Measurements from ENCODE around the gene RAD18.

Gene RAD18

DNA sequence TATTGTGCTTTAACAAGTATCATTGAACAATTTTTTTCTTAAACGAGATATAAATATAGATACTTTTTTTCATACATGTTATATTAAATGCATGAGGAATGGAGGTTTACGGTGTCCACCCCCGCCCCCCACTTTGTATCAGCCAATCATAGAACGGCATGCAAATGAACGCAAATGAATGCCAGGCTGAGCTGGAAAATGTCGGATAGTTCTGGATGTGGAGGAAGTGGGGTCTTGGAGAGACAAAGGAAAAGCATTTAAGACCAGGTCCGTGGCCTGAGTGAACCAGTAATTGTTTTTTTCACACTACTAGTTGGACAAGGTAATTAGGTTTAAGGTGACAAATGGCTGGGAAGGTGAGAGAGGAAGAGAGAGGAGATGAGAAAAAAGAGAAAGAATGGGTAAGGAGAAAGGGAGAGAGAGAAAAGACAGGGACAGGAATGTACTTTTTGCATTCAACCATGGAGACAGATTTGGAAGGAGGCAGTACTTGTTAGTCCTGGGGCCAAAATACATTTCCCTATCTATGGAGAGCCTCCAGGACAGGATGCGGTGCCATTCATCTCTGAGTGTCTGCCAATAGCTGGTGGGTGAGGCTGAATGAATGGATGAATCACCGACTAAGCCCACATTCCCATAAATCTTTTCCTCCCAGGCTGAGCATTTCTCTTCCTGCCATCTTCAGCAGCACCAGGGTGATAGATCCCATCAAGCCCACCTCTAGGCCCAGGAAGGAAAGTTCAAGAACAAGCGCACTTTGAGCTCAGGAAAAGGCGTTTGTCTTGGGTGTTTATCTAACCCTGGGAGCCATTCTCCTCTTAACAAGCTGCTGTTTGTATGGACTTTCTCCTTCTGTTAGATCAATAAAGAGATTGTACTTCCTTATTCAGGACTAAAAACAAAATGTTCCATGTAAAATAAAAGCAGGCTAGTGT is 1.4 kb upstream of the RAD18 start:
- no peak for DNase-seq (ENCODE audit: low read depth in 2 of 2)

DNA sequence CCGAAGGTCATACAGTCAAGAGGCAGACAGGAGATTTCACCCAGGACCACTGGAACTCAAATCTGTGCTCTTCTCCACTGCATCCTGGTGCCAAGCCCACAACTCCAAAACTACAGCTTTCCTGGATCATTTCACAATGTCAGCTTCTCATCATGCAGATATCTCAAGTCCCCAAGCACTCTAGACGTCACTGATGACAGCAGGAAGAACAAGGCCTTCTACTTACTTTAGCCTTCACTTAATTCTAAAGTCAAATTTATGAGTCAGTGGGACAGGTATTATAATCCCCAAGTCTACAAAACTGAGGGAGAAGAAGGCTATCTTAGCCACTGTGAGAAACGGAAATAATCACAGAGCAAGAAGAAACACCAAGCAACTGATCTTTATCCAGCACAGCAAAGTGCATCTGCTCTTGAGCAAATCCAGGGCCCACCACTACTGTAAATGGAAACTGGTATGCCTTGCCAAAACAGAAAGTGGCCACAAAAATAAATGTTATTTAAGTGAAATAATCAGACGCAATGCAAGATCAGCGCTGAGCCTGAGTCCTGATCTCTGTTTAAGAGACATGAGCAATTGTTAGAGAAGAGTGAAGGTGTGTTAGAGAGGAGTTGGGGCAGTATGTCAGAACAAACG is 928 bp downstream of the RAD18 start:
- no peak for DNase-seq (ENCODE audit: low read depth in 2 of 2)

DNA sequence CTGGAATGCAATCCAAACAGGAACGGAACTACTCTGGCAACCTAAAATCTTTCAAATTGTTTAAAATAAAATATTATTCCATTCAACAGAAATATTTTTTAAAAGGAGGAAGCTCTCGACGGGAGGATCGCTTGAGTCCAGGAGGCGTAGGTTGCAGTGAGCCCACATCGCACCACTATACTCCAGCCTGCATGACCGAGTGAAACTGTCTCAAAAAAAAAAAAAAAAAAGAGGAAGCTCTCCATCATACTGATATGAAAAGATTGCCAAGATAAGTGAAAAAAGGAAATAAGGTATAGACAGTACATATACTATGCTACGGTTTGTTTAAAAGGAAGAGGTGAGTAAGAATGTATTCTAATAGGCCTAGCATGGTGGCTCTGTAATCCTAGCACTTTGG is 3.6 kb downstream of the RAD18 start:
- DNase-seq (ENCODE audit: low read depth in 2 of 2) = no peak

DNA sequence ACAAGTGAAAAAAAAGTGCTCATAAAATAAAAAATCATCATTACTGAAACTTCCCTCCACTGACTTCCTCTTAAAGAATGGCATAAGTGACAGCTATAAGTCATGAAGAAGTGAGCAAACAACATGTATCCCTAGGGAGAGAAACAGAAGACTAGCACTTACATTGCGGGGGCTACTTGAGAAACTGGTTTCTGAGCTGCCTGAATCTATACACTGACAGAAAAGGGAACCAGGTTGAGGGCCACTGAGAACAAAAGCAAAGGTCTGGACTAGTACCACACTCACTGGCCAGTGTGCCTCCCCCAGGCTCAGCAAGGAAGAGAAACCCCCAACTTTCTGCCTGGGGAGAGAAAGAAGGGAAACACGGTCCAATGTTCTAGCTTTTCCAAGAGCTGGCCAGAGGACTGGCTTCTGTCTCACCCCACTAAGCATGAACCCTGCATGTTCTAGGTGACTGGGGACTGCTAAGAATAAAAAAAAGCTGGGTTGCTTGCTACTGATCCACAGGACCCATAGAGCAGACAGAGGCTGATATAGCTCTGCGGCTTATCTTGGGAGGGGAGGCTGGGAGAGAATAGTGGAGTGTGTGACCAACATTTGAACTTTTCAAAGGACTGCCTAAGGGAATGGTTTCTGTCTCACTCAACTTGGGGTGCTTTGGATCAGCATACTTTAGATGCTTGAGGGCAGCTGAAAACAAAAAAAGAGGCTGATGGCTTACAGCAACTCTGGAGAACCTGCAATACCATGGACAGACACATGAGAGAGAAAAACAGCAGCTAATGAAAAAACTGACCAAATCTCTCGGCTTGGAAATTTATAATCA is 8.1 kb downstream of the RAD18 start:
- DNase-seq (ENCODE audit: low read depth in 2 of 2) = no peak

DNA sequence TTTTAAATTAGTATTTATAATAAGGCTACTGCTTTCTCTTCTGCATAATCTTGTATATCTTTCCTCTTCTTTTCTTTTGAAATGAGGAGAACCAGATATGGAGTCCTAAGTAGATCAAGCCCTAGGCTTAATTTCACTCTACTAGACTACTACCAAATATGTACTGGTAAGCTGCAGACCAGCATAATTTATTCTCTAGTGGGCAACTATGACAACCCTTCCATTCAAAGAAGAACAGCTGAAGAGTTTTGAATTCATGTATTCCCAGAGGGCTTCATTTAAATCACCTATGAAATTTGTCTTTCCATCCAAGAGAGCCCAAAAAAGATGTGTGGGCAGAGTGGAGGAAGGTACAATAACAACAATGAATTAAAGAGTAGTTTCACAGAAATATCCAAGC is 10.0 kb downstream of the RAD18 start:
- DNase-seq (ENCODE audit: low read depth in 2 of 2) = no peak

DNA sequence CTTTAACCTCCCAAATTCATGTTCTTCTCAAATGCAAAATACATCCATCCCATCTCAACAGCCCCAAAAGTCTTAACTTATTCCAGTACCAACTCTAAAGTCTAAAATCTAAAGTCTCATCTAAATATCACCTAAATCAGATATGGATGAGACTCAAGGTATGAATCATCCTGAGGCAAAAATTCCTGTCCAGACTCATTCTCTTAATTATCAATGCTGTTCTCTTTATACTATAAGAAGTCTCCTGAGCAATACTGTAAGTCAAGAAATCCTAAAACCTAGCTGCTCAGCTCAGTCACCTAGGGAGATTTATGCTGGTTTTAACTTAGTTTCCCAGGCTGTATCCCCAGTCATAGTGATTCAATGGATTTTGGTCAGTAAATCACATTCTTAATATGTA is 11.1 kb downstream of the RAD18 start:
- DNase-seq (ENCODE audit: low read depth in 2 of 2) = no peak

DNA sequence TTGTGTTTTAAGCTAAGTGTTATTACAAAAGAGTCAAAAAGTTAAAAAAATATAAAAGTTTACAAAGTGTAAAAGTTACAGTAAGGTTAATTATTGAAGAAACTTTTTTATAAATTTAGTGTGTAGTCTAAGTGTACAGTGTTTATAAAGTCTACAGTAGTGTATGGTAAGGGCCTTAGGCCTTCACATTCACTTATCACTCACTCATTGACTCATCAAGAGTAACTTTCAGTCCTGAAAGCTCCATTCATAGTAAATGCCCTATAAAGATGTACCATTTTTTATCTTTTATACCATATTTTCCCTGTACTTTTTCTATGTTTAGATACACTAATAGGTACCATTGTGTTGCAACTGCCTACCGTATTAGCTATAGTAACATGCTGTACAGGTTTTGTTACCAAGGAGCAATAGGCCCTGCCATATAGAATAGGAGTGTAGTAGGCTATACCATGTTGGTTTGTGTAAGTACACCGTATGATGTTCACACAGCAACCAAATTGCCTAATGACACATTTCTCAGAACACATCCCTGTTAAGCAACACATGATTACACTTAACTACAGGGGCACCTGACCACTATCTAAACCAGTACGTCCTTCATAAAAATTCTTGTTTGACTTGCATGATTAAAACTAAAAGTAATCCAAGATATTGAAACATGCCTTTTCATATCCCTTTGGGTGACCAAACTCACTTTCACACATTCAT is 17.2 kb downstream of the RAD18 start:
- no peak for DNase-seq (ENCODE audit: low read depth in 2 of 2)

DNA sequence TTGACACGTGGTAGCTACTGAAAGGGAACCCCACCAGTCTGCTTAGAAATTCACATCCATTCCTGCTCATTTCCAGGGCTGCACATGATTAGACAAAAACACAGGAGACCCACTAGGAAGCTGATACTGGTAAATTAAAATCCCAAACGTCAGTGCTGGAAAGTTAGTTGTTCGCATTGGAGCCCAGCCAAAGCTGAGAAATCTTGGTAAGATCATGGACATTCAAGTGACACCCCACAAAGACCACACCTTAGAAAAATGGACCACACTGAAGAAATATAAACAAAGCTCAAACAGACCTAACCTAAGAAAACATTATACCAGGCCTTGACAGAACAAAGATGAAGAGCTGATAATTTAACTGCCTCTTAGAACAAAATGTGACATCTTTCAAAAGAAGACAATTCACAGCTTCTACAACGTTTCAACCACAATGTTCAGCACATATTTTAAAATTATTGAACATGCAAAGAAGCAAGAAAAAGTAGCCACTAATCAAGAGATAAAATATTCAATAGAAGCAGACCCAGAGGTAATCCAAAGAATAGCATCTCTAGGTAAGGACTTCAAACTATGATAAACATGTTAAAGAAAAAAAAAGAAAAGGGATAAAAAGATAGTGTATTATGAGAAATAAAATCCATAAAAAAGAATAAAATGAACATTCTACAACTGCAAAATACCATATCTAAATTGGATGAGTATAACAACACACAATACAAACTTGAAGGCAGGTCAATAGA is 20.4 kb downstream of the RAD18 start:
- DNase-seq (ENCODE audit: low read depth in 2 of 2) = no peak

DNA sequence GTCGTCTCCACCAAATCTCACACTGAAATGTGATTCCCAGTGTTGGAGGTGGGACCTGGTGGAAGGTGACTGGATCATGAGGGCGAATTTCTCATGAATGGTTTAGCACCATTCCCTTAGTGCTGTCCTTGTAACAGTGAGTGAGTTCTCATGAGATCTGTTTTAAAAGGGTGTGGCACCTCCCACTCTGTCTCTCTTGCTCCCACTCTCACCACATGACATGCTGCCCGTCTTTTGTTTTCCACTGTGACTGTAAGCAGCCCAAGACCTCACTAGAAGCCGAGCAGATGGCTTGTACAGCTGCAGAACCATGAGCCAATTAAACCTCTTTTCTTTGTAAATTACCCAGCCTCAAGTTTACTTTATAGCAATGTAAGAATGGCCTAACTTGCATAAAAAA is 21.2 kb downstream of the RAD18 start:
- DNase-seq (ENCODE audit: low read depth in 2 of 2) = no peak

DNA sequence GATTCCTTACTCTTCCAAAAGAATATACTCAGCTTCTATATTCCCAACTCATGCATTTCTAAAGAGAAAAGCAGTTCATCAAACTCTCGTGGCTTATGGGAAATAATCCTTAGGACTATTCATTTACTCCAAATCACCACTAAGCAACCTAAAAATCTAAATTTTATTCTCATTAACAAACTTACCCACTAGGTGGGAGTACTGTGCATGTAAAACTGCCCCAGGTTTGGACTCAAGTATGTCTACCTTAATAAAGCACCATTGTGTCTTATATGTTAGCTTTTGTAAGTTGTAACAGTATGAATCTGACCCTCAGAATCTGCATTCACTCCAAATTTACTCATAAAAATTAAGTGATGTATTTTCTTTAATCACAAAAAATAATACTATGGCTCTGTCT is 25.3 kb downstream of the RAD18 start:
- no peak for DNase-seq (ENCODE audit: low read depth in 2 of 2)

DNA sequence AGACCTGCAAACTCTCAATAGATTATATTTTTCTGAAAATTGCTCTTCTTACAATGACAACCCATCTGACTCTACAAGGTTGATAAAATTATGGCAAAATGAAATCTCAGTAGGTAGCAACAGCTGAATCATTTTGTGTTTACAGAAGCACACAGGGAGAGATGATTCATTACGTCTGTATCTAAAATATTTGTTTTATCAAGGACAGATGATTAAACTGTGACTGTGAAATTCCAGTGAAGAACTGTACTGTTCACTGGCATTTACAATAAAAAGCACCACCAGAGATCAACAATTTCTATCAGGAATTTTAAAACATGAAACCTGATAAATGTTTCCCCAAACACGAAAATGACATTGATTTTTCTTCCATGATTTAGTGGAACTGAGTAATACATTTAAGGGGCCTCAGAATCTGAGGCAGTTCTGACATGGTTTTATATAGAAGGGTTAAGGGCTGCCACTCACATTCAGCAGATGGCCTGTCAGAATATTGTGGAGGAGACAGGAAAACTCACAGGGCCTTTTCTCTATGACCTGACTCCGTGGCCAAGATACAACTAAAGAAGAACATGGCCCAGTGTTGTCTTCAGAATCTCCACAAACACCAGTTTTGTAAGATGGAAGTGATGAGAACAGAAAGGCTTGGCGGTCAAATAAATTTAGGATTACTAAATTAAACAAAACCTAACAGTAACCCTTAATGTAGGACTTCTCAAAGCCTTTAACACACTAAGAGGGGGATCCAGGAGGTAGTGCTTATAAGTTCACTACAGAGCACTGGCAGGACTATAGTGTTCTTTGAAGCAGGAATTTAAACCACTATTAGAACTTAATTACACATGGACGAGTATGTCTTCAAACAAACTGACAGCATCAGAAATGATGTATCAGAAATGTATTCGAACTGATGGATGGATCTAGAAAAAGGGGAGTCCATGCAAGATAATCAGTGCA is 25.9 kb downstream of the RAD18 start:
- DNase-seq (ENCODE audit: low read depth in 2 of 2) = no peak

DNA sequence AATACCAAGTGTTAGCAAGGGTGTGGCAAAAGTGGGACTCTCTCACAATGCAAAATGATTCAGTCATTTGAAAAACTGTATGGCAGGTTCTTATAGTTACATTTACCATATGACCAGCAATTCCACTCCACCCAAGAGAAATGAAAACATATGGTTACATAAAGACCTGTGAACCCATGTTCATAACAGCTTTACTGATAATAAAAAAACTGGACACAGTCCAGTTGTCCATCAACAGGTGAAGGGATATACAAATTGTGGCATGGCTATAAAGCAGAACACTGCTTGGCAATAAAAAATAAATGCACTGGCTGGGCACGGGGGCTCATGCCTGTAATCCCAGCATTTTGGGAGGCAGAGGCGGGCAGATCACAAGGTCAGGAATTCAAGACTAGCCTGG is 30.8 kb downstream of the RAD18 start:
- no peak for DNase-seq (ENCODE audit: low read depth in 2 of 2)

DNA sequence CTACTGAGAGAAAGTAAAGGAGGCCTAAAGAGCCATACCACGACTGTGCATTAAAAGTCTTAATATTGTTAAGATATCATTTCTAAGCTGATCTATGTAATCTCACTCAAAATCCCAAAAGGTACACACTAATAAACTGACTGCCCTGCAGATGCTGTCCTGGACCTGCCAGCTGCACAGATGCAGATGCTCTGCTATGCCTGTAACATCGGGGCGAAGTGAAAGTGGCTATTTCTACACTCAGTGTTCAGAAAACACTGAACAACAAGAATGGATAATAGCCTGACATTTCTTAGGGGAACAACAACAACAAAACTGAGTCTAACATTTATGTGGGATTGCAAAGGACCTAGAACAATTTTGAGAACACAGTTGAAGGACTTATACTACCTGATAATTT is 31.9 kb downstream of the RAD18 start:
- DNase-seq (ENCODE audit: low read depth in 2 of 2) = no peak

DNA sequence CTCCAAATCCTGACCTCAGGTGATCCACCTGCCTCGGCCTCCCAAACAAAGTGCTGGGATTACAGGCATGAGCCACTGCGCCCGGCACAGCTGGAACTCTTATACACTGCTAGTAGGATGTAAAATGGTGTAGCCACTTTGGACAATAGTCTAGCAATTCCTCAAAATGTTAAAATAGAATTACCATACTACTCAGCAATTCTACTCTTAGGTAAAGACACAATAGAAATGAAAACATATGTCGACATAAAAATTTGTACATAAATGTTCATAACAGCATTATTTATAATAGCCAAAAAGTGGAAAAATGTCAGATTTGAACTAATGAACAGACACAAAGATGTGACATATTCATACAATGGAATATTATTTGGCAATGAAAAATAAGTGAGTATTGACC is 33.4 kb downstream of the RAD18 start:
- DNase-seq (ENCODE audit: low read depth in 2 of 2) = no peak

DNA sequence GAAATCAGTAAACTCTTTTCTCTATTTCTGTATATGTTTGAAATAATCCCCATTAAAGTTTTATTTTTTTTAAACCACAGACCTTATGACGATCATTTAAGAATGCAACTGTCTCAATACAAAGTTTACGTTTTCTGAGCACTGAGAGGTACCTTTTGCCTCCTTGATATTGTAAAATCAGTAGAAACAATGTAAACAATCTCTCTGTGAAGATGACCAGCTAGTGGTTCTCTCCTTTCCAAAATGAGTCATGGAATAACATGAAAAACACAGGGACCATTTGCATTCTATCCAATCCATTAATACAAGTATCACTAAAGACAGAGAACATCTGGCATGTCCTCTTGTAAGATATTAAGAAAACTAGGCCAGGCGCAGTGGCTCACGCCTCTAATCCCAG is 48.8 kb downstream of the RAD18 start:
- no peak for DNase-seq (ENCODE audit: low read depth in 2 of 2)

DNA sequence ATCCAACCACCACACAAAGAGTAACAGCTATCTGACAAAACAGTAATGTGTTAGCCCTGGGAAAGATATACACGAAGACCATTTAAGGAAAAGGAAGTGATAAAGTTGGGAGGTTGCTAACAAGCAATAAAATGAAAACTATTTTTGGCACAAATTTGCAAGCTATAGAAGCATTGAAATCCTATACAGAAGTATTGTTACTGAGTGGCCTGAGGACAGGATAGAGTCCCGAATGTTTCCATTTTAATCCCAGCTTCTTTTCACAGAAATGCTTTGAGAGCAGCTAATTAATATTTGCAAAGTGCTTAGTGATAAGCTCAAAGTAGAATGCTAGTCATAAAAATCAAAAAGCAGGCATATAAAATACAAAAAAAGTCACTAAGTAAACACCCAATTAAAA is 51.5 kb downstream of the RAD18 start:
- DNase-seq (ENCODE audit: low read depth in 2 of 2) = no peak

DNA sequence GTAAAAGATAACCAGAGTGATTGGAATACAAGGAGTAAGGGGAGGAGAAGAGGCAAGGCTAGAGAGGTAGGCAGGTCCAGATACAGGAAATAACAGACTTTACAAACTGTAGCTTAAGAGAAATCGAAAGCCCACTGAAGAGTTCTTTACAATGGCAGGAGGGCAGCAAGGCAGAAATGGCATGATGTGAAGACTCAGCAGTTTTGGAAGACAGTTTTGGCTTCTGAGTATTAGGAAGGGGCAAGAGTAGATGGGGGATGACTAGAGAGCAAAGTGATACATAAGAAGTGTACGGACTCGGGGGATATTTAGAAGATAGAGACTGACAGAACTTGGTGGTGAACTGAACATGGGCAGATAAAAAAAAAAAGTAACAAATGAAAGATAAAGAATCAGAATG is 54.1 kb downstream of the RAD18 start:
- no peak for DNase-seq (ENCODE audit: low read depth in 2 of 2)

DNA sequence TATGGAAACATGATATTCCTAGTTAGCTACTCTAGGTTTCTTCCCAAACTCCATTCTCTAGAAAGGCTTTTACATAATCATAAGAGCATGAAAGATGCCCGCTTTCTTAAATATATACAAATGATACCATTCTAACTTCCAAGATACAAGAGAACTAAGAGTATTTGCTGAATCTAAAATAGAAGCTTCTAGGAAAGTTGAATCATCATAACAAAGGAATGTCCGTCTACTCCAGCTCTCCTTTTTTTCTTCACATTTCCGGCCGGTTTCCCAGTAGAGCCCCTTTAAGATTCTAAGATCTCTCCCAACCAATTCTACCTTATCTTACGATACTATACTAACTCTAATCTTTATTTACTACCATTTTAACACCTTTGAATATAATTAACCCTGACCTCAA is 60.1 kb downstream of the RAD18 start:
- DNase-seq (ENCODE audit: low read depth in 2 of 2) = no peak

DNA sequence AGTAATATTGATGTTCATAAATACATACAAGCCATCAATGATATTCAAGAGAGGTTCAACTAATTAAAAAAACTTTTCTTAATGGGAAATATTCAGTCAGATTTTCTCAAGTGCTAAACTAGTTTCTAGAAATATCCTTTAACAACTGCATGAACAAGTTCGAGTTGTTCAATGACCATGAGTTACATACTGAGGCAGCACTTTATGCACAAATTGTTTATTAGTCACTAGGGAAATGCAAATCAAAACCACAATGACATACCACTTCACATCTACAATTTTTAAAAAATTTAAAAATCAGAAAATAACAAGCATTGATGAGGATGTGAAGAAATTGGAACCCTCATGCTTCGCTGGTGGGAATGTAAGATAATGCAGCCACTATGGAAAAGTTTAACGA is 62.4 kb downstream of the RAD18 start:
- DNase-seq (ENCODE audit: low read depth in 2 of 2) = no peak

DNA sequence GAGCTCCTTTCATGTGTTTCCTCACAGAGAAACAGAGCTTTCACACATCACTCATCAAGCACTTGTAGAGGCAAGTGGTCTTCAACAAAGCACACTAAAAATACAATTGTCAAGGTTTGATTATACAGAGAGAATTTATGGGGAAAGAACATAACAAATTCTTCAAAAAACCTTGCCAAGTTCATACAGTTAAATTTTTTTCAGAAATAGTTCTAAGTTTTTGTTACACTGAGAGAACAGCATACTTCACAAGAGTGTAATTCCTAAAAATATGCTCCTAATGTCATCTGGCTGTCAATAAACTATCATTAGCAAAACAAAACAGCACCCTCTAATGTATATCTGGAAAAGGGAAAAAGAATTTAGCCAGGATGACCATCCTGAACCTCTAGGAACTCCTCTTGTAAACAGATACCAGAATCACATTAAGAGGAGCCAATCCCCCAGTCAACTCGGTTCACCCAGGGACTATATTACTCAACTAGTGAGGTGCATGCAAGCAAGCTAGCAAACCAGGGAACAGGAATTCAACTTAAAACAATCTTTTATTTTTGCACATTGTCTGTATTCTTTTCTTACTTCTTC is 63.3 kb downstream of the RAD18 start:
- DNase-seq (ENCODE audit: low read depth in 2 of 2) = no peak
